LNCAP (cell line): Measurements from ENCODE around the gene ANKRD36.
A peak's percentile ranks its signal among the peaks of the same experiment; 100 is the strongest.
"Not testable (repeated sequence)": the region's sequence is repeated elsewhere in the genome, so short reads cannot be mapped to it uniquely, and the experiment has no call there.

Experiments
- TF ChIP-seq, protein P1 (sequence below): fragments of 450-650 bp; IDR thresholded peaks from 2 replicates; pipeline ENCODE4 v1.5.1; 2017; ENCODE audit warnings: mild to moderate bottlenecking

ANKRD36 gene

DNA sequence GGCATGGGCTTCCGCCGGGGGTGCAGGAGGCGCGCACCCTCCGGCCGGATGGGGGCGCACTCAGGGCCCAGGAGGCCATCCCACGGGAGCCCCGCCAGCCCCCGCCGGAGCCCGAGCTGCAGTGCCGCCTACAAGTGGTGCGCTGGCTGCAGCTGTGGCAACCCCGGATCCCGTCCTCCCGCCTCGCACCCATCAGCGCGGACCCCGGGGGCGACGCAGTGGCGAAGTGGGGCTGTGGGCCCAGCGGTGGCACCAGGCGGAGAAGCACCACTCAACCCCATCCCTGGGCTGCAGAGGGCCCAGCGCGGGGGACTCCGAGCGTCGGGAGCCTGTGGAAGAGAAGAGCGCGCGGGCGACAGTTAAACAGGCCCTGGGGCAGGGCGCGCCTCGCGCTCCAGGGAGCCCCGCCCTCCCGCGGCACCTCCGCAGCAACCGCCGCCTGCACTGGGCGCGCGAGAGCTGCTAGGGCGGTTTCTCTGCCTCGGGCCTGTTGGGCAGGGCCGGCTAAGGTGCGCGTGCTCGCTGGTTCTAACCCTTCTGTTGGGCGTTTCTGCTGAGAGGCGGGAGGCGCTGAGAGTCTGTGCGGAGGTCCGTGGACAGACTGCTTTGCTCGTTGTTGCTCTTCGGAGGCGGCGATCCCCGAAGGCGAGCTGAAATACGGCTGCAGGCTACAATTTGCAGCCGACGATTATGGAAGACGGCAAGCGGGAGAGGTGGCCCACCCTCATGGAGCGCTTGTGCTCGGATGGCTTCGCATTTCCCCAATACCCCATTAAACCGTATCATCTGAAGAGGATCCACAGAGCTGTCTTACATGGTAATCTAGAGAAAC is at the start of gene ANKRD36:
Gene ANKRD36 (plus strand): TSS at position 104 of the 832 bp plus-strand sequence. CDS start 587 bp downstream, at position 691.
- TF ChIP-seq, protein P1, sequence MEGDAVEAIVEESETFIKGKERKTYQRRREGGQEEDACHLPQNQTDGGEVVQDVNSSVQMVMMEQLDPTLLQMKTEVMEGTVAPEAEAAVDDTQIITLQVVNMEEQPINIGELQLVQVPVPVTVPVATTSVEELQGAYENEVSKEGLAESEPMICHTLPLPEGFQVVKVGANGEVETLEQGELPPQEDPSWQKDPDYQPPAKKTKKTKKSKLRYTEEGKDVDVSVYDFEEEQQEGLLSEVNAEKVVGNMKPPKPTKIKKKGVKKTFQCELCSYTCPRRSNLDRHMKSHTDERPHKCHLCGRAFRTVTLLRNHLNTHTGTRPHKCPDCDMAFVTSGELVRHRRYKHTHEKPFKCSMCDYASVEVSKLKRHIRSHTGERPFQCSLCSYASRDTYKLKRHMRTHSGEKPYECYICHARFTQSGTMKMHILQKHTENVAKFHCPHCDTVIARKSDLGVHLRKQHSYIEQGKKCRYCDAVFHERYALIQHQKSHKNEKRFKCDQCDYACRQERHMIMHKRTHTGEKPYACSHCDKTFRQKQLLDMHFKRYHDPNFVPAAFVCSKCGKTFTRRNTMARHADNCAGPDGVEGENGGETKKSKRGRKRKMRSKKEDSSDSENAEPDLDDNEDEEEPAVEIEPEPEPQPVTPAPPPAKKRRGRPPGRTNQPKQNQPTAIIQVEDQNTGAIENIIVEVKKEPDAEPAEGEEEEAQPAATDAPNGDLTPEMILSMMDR, result 0 out of 2 replicates have a peak, but pooled peaks have one; percentile 25

DNA sequence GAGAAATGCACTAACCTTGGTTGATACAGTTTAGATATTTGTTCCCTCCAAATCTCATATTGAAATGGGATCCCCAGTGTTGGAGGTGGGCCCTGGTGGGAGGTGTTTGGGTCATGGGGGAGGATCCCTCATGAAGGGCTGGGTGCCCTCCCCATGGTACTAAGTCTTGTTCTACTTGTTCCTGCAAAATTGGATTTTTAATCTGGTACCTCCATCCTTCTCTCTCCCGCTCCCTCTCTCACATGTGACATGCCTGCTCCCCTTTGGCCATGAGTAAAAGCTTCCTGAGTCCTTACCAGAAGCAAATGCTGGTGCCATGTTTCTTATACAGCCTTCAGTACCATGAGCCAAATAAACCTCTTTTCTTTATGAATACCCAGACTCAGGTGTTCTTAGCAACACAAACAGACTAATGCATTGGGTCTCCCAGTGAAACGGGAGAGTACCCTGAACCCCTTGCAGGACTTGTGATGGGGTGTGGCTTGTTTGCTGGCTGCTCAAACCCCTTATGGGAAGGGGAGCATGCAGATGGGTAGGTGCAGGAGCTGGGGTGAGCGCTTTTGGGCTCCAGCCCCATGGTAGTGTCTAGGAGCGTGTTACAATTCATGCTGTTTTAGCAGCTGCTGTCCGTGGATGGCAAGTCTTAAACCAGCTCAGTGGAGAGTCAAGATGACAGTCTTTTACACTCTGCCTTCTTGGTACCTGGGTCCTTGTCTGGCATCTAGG is 45.5 kb upstream of the ANKRD36 start:
- TF ChIP-seq, protein P1, result no peak

- TF ChIP-seq, protein P1, result no peak
Observed at GRCh38 chr2:97068074-97068473, 44.9 kb upstream of the ANKRD36 start.

- TF ChIP-seq, protein P1, result not testable (repeated sequence)
Observed at GRCh38 chr2:97094772-97095611, 18.0 kb upstream of the ANKRD36 start, which contains the start of gene FAHD2B. TSS of gene FAHD2B (minus strand) at chr2:97094882. CDS start at chr2:97091706, 3,176 bp downstream.

GRCh38 chr2:97095661-97096060 is 17.3 kb upstream of the ANKRD36 start:
- TF ChIP-seq, protein P1, result no peak

GRCh38 chr2:97112320-97113049 is 468 bp upstream of the ANKRD36 start:
- TF ChIP-seq, protein P1, result peak; percentile 77
